K562 (cell line): ENCODE data around the gene ZFAND3. TPM values are rescaled to one million over a fixed set of nuclear protein-coding genes. Genes with fewer than 3 reads are reported as not detected.

ENCODE experiments used
- ATAC-seq: fragments of 200-7000 bp; cut with Tn5 transposase; 3 replicates; pipeline ENCODE4 v1.9.1; 2020; ENCODE audit warnings: moderate library complexity
- BruUV-seq: library from RNA; stranded (reverse); fragments of 400-500 nt; replicated peaks from 2 replicates; lab custom pipeline; 2021; lab: Mats Ljungman, UMichigan
- CTCF ChIA-PET: fragments of 300-600 bp; formaldehyde crosslinking; extraction: SDS; loops from one replicate; lab custom pipeline; 2021; ENCODE audit warnings: low intra/inter-chr PET ratio; lab: Yijun Ruan, JAX
- POLR2A ChIA-PET: fragments of 300-600, 350-650 bp; sonication (Branson Sonifier 250); formaldehyde crosslinking; extraction: SDS; loops from one replicate; lab custom pipeline; 2021; ENCODE audit warnings: antibody characterized with exemption, inconsistent platforms; lab: Yijun Ruan, JAX
- DNase-seq, 4 experiments: peaks; one replicate each; pipeline versions ENCODE4 v3.0.0 to v3.0.0-alpha.2; 2011 to 2018; ENCODE audit warnings: low spot score in 3 of 4, mixed read lengths in 3 of 4; ENCODE audit errors: extremely low read depth in 1 of 4
- FAIRE-seq: peaks from 2 replicates; lab custom pipeline; 2011; peaks lifted over from hg19 to GRCh38; lab: Jason Lieb, UNC
- H2AFZ ChIP-seq: 2 replicates; pipeline ENCODE4 v1.6.0; 2011; ENCODE audit warnings: low read depth, low read length, control low read depth, inconsistent platforms
- H3K27ac ChIP-seq: fragments of 200-600 bp; 3 replicates; pipeline ENCODE4 v1.8.0; 2011; ENCODE audit warnings: low read depth, mild to moderate bottlenecking, control low read depth, inconsistent platforms, low read length, moderate library complexity, mixed read lengths; ENCODE audit errors: extremely low read depth
- H3K27me3 ChIP-seq, 2 experiments: fragments of 300-600 bp in 1 of 2; 2 replicates in 1 of 2; 3 replicates in 1 of 2; pipeline versions ENCODE4 v1.6.0 to v1.8.0; 2011; ENCODE audit warnings: inconsistent platforms in 2 of 2, low read length in 2 of 2, mild to moderate bottlenecking in 1 of 2, mixed read lengths in 1 of 2, moderate library complexity in 1 of 2; ENCODE audit not compliant: control insufficient read depth in 2 of 2, insufficient read depth in 2 of 2
- H3K36me3 ChIP-seq: fragments of 300-600 bp; 3 replicates; pipeline ENCODE4 v1.8.0; 2011; ENCODE audit warnings: mild to moderate bottlenecking, low read length, inconsistent platforms; ENCODE audit not compliant: control insufficient read depth, insufficient read depth
- H3K4me1 ChIP-seq, 2 experiments: fragments of 200-600 bp in 1 of 2; replicated peaks in 1 of 2; 2 replicates in 1 of 2; 3 replicates in 1 of 2; pipeline versions ENCODE4 v1.5.1 to v1.8.0; 2011; ENCODE audit warnings: inconsistent platforms in 2 of 2, low read length in 2 of 2, mild to moderate bottlenecking in 1 of 2, mixed read lengths in 1 of 2, moderate library complexity in 1 of 2; ENCODE audit not compliant: control insufficient read depth in 2 of 2, insufficient read depth in 2 of 2
- H3K4me2 ChIP-seq: 2 replicates; pipeline ENCODE4 v1.6.1; 2011; ENCODE audit warnings: low read length, control low read depth, inconsistent platforms, mixed read lengths; ENCODE audit not compliant: insufficient read depth
- H3K4me3 ChIP-seq: fragments of 200-600 bp; sonication (generic), shearing (Covaris generic); 2 replicates; pipeline ENCODE4 v1.5.1; 2016; ENCODE audit warnings: control low read depth, inconsistent platforms
- H3K79me2 ChIP-seq: fragments of 200-600 bp; 3 replicates; pipeline ENCODE4 v1.8.0; 2011; ENCODE audit warnings: low read length, inconsistent platforms; ENCODE audit not compliant: control insufficient read depth, insufficient read depth
- H3K9ac ChIP-seq, 2 experiments: 2 replicates each; pipeline versions ENCODE4 v1.6.0 to v1.6.1; 2011; ENCODE audit warnings: low read depth in 2 of 2, low read length in 2 of 2, control low read depth in 1 of 2, inconsistent platforms in 1 of 2, mild to moderate bottlenecking in 1 of 2, mixed read lengths in 1 of 2; ENCODE audit not compliant: insufficient read depth in 1 of 2
- H3K9me1 ChIP-seq: one replicate; pipeline ENCODE4 v1.6.0; 2011; ENCODE audit warnings: inconsistent platforms, mild to moderate bottlenecking, low read length, moderate library complexity; ENCODE audit not compliant: control insufficient read depth, insufficient read depth
- H3K9me3 ChIP-seq: replicated peaks from 2 replicates; pipeline ENCODE4 v1.5.1; 2011; ENCODE audit warnings: low read depth, low read length, inconsistent platforms; ENCODE audit not compliant: control insufficient read depth, insufficient read depth
- H4K20me1 ChIP-seq: replicated peaks from 2 replicates; pipeline ENCODE4 v1.6.1; 2011; ENCODE audit warnings: low read length, inconsistent platforms, mixed read lengths; ENCODE audit not compliant: control insufficient read depth, insufficient read depth
- BRD9 ChIP-seq: fragments of 450-650 bp; IDR thresholded peaks from 2 replicates; pipeline ENCODE4 v1.6.1; 2018; ENCODE audit warnings: low read depth; ENCODE audit not compliant: partially characterized antibody
- ETS1 ChIP-seq: conservative IDR thresholded peaks from 2 replicates; pipeline ENCODE4 v1.6.1; 2011; ENCODE audit warnings: low read depth, mild to moderate bottlenecking, low read length; ENCODE audit not compliant: control insufficient read depth
- ETV1 ChIP-seq: fragments of 450-650 bp; conservative IDR thresholded peaks from 2 replicates; pipeline ENCODE4 v1.6.1; 2016; ENCODE audit warnings: missing genetic modification characterization, control low read depth, low read depth, missing compliant biosample characterization
- ETV6 ChIP-seq, 3 experiments: fragments of 150-350 bp in 1 of 3; sonication (generic) in 1 of 3; formaldehyde crosslinking in 1 of 3; IDR thresholded peaks; 2 replicates each; pipeline versions ENCODE4 v1.6.1 to v1.8.0; 2014 to 2022; ENCODE audit warnings: borderline replicate concordance in 2 of 3, low read depth in 2 of 3, antibody characterized with exemption in 1 of 3, low read length in 1 of 3, mild to moderate bottlenecking in 1 of 3, missing genetic modification reagents in 1 of 3
- FOXP1 ChIP-seq: sonication (generic); formaldehyde crosslinking; IDR thresholded peaks from 2 replicates; pipeline ENCODE4 v1.8.0; 2022; ENCODE audit warnings: mild to moderate bottlenecking, missing genetic modification reagents
- FUS ChIP-seq: fragments of 200-400 bp; formaldehyde crosslinking; optimal IDR thresholded peaks from 2 replicates; pipeline ENCODE3; 2017; ENCODE audit warnings: low read depth, low read length
- GABPB1 ChIP-seq: sonication (generic); formaldehyde crosslinking; IDR thresholded peaks from 2 replicates; pipeline ENCODE4 v1.8.0; 2022; ENCODE audit warnings: mild to moderate bottlenecking, missing genetic modification reagents
- MEF2A ChIP-seq: IDR thresholded peaks from 2 replicates; pipeline ENCODE4 v1.6.1; 2011; ENCODE audit warnings: low read depth, mild to moderate bottlenecking, low read length, moderate library complexity; ENCODE audit not compliant: control insufficient read depth
- MLX ChIP-seq, 2 experiments: fragments of 450-650 bp in 1 of 2; sonication (generic) in 1 of 2; formaldehyde crosslinking; conservative IDR thresholded peaks; 2 replicates each; pipeline versions ENCODE4 v1.4.0 to v1.8.1; 2020 to 2022; ENCODE audit warnings: mild to moderate bottlenecking in 1 of 2, missing genetic modification reagents in 1 of 2
- POLR3A ChIP-seq: IDR thresholded peaks from 2 replicates; pipeline ENCODE4 v1.6.1; 2011; ENCODE audit warnings: borderline replicate concordance, mild to moderate bottlenecking, moderate library complexity; ENCODE audit not compliant: insufficient read length, insufficient read depth; ENCODE audit errors: extremely low read depth
- RBM39 ChIP-seq: fragments of 200-400 bp; formaldehyde crosslinking; optimal IDR thresholded peaks from 2 replicates; pipeline ENCODE3; 2018; ENCODE audit warnings: low read depth, low read length
- ZNF324 ChIP-seq: fragments of 250-450 bp; sonication (Bioruptor Pico); IDR thresholded peaks from 2 replicates; pipeline ENCODE4 v1.4.0; 2020; ENCODE audit warnings: mild to moderate bottlenecking
- WGBS: fragments of 100-300 bp; shearing (Covaris generic); methylation state at CpG from one replicate; pipeline ENCODE4 v1.1.6; 2016; ENCODE audit warnings: low coverage, mixed read lengths; ENCODE audit not compliant: insufficient coverage; ENCODE audit errors: missing lambda C conversion rate; 5-methylcytosine and 5-hydroxymethylcytosine counted together
- in situ Hi-C: fragments of 300-500 bp; cut with MboI; formaldehyde crosslinking; loops from 4 replicates; pipeline ENCODE4 v1.15.0; 2018; ENCODE audit warnings: inconsistent platforms, mixed read lengths
- intact Hi-C: fragments of 100-400 bp; cut with micrococcal nuclease; formaldehyde crosslinking; loops from 2 replicates; pipeline ENCODE4 v1.14.2; 2022
- polyA plus RNA-seq, 8 experiments: library from polyadenylated mRNA; depleted of rRNA in 4 of 8; stranded (reverse) in 5 of 8; unstranded in 3 of 8; fragments of >200 nt; fragmentation: Nextera tagmentation in 2 of 8; fragmentation: Illumina TruSeq in 1 of 8; extraction: Ambion mirVana in 2 of 8; extraction: Trizol in 1 of 8; gene quantifications; 2 replicates each; pipeline versions ENCODE4 v1.2.1 to v1.2.3, GENCODE V29; 2011 to 2014; ENCODE audit warnings: inconsistent platforms in 1 of 8, missing spikeins in 1 of 8
- total RNA-seq, 7 experiments: library from RNA; depleted of rRNA in 6 of 7; stranded (reverse); fragments of >200 nt in 6 of 7; fragmentation: Illumina TruSeq in 2 of 7; extraction: Trizol in 2 of 7; gene quantifications; 2 replicates each; pipeline versions ENCODE4 v1.2.1 to v1.2.3, GENCODE V29; 2011 to 2021; ENCODE audit warnings: low replicate concordance in 1 of 7
- TF ChIP-seq, protein P1 (sequence below): sonication (generic); formaldehyde crosslinking; IDR thresholded peaks from 2 replicates; pipeline ENCODE4 v1.8.0; 2022; ENCODE audit warnings: mild to moderate bottlenecking, missing genetic modification reagents

Gene ZFAND3
- total and polyA plus RNA-seq, 9 of the 15 experiments (the other 6 are each of a cell fraction or from before 2014, with no cell fraction given): 0.81 to 26.6 (median 11.8) TPM

DNA sequence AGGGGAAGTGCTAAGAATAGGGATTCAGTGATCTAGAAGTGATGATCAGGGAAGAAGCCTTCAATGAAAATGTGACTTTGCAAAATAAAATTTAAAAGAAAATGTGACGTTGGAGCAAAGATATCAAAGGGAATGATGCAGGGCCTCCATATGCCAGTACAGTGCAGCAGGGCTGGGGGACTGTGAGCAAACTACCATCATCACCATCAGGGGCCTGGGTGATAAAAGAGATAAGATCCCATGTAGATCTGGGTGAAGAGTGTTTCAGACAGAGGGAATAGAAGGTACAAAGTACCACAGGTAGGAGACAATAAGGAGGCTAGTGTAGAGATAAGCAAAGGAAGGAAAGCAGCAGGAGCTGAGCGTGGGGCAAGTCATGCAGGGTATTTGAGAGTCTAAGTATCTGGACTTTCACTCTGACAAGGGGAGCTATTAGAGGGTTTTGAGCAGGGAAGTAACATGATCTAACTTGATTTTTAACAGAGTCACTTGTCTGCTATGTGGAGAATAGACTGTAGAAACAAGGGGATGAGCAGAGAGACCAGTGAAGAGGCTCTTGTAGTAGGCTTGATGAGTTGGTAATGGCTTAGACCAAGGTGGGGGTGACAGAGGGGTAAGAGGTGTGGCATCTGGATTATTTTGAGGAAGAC lies 295.6 kb downstream of the ZFAND3 start:
- no peak for ATAC-seq
- H3K4me3 ChIP-seq: no peak overlapping the region
- H3K9ac ChIP-seq: no peak overlapping the region
- H3K9me1 ChIP-seq: no peaks in the 10 kb centered on the region
- no peaks in the 10 kb centered on the region for H3K4me1 ChIP-seq
- no peak overlapping the region for H2AFZ ChIP-seq
- H4K20me1 ChIP-seq: peaks cover 2% of the 10 kb centered on the region; the same call in 1 of the 2 replicates
- peaks cover 11% of the 10 kb centered on the region; the same call in 2 of the 3 replicates for H3K36me3 ChIP-seq
- ChIA-PET POLR2A (no interaction called here), CTCF (no interaction called here)
- FAIRE-seq: no peak
- H3K27ac ChIP-seq: no peak overlapping the region
- 69% methylated on average over 2 of the region's 2 CpGs for WGBS
- in situ Hi-C loops: no loop called here
- no peak overlapping the region for H3K4me2 ChIP-seq
- H3K9me3 ChIP-seq: no peaks in the 10 kb centered on the region
- H3K79me2 ChIP-seq: no peaks in the 10 kb centered on the region
- DNase-seq: no peak
- BruUV-seq: no TSS peak
- TF ChIP-seq ETV6 (IDR thresholded peaks at IDR 0.05; ENCODE audit: borderline replicate concordance in 1 of 2, low read depth in 2 of 2, low read length in 1 of 2): no peak
- TF ChIP-seq ETV6 (CRISPR knock-in tag; IDR thresholded peaks at IDR 0.05; ENCODE audit: borderline replicate concordance): no peak
- no peak for TF ChIP-seq FUS
- no peak for TF ChIP-seq GABPB1
- TF ChIP-seq POLR3A: no peak
- TF ChIP-seq, protein P1, sequence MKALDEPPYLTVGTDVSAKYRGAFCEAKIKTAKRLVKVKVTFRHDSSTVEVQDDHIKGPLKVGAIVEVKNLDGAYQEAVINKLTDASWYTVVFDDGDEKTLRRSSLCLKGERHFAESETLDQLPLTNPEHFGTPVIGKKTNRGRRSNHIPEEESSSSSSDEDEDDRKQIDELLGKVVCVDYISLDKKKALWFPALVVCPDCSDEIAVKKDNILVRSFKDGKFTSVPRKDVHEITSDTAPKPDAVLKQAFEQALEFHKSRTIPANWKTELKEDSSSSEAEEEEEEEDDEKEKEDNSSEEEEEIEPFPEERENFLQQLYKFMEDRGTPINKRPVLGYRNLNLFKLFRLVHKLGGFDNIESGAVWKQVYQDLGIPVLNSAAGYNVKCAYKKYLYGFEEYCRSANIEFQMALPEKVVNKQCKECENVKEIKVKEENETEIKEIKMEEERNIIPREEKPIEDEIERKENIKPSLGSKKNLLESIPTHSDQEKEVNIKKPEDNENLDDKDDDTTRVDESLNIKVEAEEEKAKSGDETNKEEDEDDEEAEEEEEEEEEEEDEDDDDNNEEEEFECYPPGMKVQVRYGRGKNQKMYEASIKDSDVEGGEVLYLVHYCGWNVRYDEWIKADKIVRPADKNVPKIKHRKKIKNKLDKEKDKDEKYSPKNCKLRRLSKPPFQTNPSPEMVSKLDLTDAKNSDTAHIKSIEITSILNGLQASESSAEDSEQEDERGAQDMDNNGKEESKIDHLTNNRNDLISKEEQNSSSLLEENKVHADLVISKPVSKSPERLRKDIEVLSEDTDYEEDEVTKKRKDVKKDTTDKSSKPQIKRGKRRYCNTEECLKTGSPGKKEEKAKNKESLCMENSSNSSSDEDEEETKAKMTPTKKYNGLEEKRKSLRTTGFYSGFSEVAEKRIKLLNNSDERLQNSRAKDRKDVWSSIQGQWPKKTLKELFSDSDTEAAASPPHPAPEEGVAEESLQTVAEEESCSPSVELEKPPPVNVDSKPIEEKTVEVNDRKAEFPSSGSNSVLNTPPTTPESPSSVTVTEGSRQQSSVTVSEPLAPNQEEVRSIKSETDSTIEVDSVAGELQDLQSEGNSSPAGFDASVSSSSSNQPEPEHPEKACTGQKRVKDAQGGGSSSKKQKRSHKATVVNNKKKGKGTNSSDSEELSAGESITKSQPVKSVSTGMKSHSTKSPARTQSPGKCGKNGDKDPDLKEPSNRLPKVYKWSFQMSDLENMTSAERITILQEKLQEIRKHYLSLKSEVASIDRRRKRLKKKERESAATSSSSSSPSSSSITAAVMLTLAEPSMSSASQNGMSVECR (CRISPR knock-in tag): no peak
- TF ChIP-seq ZNF324: no peak
- no peak for TF ChIP-seq RBM39
- no peak for TF ChIP-seq FOXP1
- no peak for TF ChIP-seq ETV1
- no peak for TF ChIP-seq BRD9
- TF ChIP-seq MLX (CRISPR knock-in tag; conservative IDR thresholded peaks at IDR 0.05): no peak
- TF ChIP-seq ETS1: no peak
- no peak for TF ChIP-seq MEF2A
- TF ChIP-seq, all 486 proteins: peak for 0
- intact Hi-C loops: no loop called here
- H3K27me3 ChIP-seq: no peaks in the 10 kb centered on the region
